Measurements from ENCODE around the gene XKRX. TPM values are rescaled to one million over a fixed set of nuclear protein-coding genes. Genes with fewer than 3 reads are reported as not detected.

The XKRX gene
- total and polyA plus RNA-seq, 4 donors = under 0.01 TPM; not detected in 3

GRCh38 chrX:100975212-100975611 is 46.5 kb upstream of the XKRX start:
- TF ChIP-seq SP1 (IDR thresholded peaks at IDR 0.05) (no peak), FOXA2 (IDR thresholded peaks at IDR 0.05) (no peak), RXRA (IDR thresholded peaks at IDR 0.05) (no peak), EGR1 (IDR thresholded peaks at IDR 0.05; ENCODE audit: low read depth in 2 of 2) (no peak), GABPA (IDR thresholded peaks at IDR 0.05 in 1 of 2, conservative IDR thresholded peaks at IDR 0.05 in 1 of 2) (no peak), TAF1 (conservative IDR thresholded peaks at IDR 0.05) (no peak), HNF4G (IDR thresholded peaks at IDR 0.05) (no peak), CTCF (IDR thresholded peaks at IDR 0.05; ENCODE audit: low read depth, low read length, missing input control) (no peak), NR2F2 (IDR thresholded peaks at IDR 0.05) (no peak), MAX (IDR thresholded peaks at IDR 0.05) (no peak), FOXA1 (IDR thresholded peaks at IDR 0.05) (no peak)
- TF ChIP-seq, protein P1, sequence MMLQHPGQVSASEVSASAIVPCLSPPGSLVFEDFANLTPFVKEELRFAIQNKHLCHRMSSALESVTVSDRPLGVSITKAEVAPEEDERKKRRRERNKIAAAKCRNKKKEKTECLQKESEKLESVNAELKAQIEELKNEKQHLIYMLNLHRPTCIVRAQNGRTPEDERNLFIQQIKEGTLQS (IDR thresholded peaks at IDR 0.05) = no peak
- TF ChIP-seq, protein P2, sequence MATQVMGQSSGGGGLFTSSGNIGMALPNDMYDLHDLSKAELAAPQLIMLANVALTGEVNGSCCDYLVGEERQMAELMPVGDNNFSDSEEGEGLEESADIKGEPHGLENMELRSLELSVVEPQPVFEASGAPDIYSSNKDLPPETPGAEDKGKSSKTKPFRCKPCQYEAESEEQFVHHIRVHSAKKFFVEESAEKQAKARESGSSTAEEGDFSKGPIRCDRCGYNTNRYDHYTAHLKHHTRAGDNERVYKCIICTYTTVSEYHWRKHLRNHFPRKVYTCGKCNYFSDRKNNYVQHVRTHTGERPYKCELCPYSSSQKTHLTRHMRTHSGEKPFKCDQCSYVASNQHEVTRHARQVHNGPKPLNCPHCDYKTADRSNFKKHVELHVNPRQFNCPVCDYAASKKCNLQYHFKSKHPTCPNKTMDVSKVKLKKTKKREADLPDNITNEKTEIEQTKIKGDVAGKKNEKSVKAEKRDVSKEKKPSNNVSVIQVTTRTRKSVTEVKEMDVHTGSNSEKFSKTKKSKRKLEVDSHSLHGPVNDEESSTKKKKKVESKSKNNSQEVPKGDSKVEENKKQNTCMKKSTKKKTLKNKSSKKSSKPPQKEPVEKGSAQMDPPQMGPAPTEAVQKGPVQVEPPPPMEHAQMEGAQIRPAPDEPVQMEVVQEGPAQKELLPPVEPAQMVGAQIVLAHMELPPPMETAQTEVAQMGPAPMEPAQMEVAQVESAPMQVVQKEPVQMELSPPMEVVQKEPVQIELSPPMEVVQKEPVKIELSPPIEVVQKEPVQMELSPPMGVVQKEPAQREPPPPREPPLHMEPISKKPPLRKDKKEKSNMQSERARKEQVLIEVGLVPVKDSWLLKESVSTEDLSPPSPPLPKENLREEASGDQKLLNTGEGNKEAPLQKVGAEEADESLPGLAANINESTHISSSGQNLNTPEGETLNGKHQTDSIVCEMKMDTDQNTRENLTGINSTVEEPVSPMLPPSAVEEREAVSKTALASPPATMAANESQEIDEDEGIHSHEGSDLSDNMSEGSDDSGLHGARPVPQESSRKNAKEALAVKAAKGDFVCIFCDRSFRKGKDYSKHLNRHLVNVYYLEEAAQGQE (IDR thresholded peaks at IDR 0.05) = no peak
- no peak overlapping the region for H3K9ac ChIP-seq (ENCODE audit: low read depth in 1 of 2, low read length in 2 of 2)
- no peak for DNase-seq (ENCODE audit: low spot score)
- no peaks in the 10 kb centered on the region for H3K27me3 ChIP-seq (ENCODE audit: control insufficient read depth in 4 of 4, insufficient read depth in 4 of 4, low read length in 3 of 4)
- H3K36me3 ChIP-seq (ENCODE audit: control insufficient read depth in 4 of 4, insufficient read depth in 3 of 4, low read depth in 1 of 4, low read length in 3 of 4) = no peaks in the 10 kb centered on the region
- H3K4me1 ChIP-seq (ENCODE audit: control insufficient read depth in 4 of 4, insufficient read depth in 4 of 4, low read length in 3 of 4) = no peaks in the 10 kb centered on the region
- H3K27ac ChIP-seq (ENCODE audit: low read depth in 1 of 2, low read length in 2 of 2) = no peak overlapping the region
- H3K9me3 ChIP-seq (ENCODE audit: control insufficient read depth in 4 of 4, low read length in 3 of 4) = peaks cover 0 to 5% (median 2%) of the 10 kb centered on the region in 4 donors
- H3K4me3 ChIP-seq (ENCODE audit: low read depth in 1 of 3, low read length in 3 of 3) = no peak overlapping the region
- 96% methylated on average over 3 of the region's 3 CpGs for WGBS

DNA sequence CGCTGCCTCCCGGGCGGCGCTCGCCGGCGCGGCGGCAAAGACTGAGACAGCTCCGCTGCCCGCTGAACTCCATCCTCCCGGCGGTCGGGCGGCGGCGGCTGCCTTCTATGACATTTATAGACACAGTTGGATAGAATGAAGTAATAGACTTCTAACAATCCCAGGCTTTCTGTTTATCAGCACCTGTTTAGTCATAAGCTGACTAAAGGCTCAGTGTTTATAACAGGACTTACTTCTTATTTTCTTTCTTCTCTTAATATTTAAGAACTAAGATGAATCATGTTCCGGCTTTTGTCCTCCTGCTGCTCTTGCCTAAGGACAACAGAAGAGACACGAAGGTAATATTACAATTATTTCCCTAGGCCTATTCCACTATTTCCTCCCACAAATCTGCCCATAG is 44.7 kb upstream of the XKRX start:
- 95% methylated on average over 8 of the region's 19 CpGs for WGBS
- no peaks in the 10 kb centered on the region for H3K36me3 ChIP-seq (ENCODE audit: control insufficient read depth in 4 of 4, insufficient read depth in 3 of 4, low read depth in 1 of 4, low read length in 3 of 4)
- H3K27ac ChIP-seq (ENCODE audit: low read depth in 1 of 2, low read length in 2 of 2) = no peak overlapping the region
- no peaks in the 10 kb centered on the region for H3K4me1 ChIP-seq (ENCODE audit: control insufficient read depth in 4 of 4, insufficient read depth in 4 of 4, low read length in 3 of 4)
- no peaks in the 10 kb centered on the region for H3K27me3 ChIP-seq (ENCODE audit: control insufficient read depth in 4 of 4, insufficient read depth in 4 of 4, low read length in 3 of 4)
- no peak for DNase-seq (ENCODE audit: low spot score)
- no peak overlapping the region for H3K9ac ChIP-seq (ENCODE audit: low read depth in 1 of 2, low read length in 2 of 2)
- peaks cover 0 to 5% (median 2%) of the 10 kb centered on the region in 4 donors for H3K9me3 ChIP-seq (ENCODE audit: control insufficient read depth in 4 of 4, low read length in 3 of 4)
- H3K4me3 ChIP-seq (ENCODE audit: low read depth in 1 of 3, low read length in 3 of 3) = no peak overlapping the region
- TF ChIP-seq SP1 (IDR thresholded peaks at IDR 0.05) = no peak
- no peak for TF ChIP-seq JUND (IDR thresholded peaks at IDR 0.05)
- no peak for TF ChIP-seq YY1 (IDR thresholded peaks at IDR 0.05)
- TF ChIP-seq TAF1 (conservative IDR thresholded peaks at IDR 0.05) = no peak
- no peak for TF ChIP-seq FOXA2 (IDR thresholded peaks at IDR 0.05)
- TF ChIP-seq FOXA1 (IDR thresholded peaks at IDR 0.05) = no peak
- no peak for TF ChIP-seq CTCF (IDR thresholded peaks at IDR 0.05; ENCODE audit: low read depth, low read length, missing input control)
- no peak for TF ChIP-seq HNF4A (conservative IDR thresholded peaks at IDR 0.05)
- TF ChIP-seq GABPA (IDR thresholded peaks at IDR 0.05 in 1 of 2, conservative IDR thresholded peaks at IDR 0.05 in 1 of 2) = no peak
- TF ChIP-seq, protein P2 (IDR thresholded peaks at IDR 0.05) = no peak
- no peak for TF ChIP-seq RXRA (IDR thresholded peaks at IDR 0.05)
- TF ChIP-seq RAD21 (IDR thresholded peaks at IDR 0.05) = no peak
- TF ChIP-seq, protein P1 (IDR thresholded peaks at IDR 0.05) = no peak
- TF ChIP-seq EGR1 (IDR thresholded peaks at IDR 0.05; ENCODE audit: low read depth in 2 of 2) = no peak
- TF ChIP-seq HNF4G (IDR thresholded peaks at IDR 0.05) = no peak

Data from liver (tissue), 9 donors.